ENCODE measurements around the gene SCMH1. TPM values are rescaled to one million over a fixed set of nuclear protein-coding genes. Genes with fewer than 3 reads are reported as not detected.

Gene SCMH1
- total and polyA plus RNA-seq, 11 donors, result 36.0 to 56.2 (median 43.0) TPM

- ATAC-seq, result no peak
- Histone ChIP-seq H3K27ac (no peak overlapping the region), H3K36me3 (no peaks in the 10 kb centered on the region), H3K4me3 (no peak overlapping the region), H3K27me3 (no peaks in the 10 kb centered on the region), H3K9me3 (no peaks in the 10 kb centered on the region), H3K4me1 (peaks cover 0 to 20% (median 8%) of the 10 kb centered on the region in 12 donors)
- intact Hi-C loops (cut with DNase I), result no loop called here
- no peak for DNase-seq
- WGBS, 4 donors, result 93 to 98% (median 97%) methylated on average over 3 of the region's 3 CpGs
- TF ChIP-seq POLR2A (IDR thresholded peaks at IDR 0.05) (no peak), CTCF (IDR thresholded peaks at IDR 0.05) (no peak)
Measured at GRCh38 chr1:41225495-41225894, 16.6 kb downstream of the SCMH1 start.

- ATAC-seq, result peak; percentile 36 to 70 (median 52)
- Histone ChIP-seq H3K9me3 (peaks cover 0 to 22% (median 5%) of the 10 kb centered on the region in 12 donors), H3K4me1 (peaks cover 0 to 20% (median 8%) of the 10 kb centered on the region in 12 donors), H3K36me3 (peaks cover 0 to 10% (median 0%) of the 10 kb centered on the region in 9 donors), H3K27ac (no peak overlapping the region), H3K4me3 (no peak overlapping the region), H3K27me3 (no peaks in the 10 kb centered on the region)
- TF ChIP-seq CTCF (IDR thresholded peaks at IDR 0.05) (no peak), POLR2A (IDR thresholded peaks at IDR 0.05) (no peak)
- intact Hi-C loops (cut with DNase I), result no loop called here
- WGBS, 4 donors, result 25 to 41% (median 40%) methylated on average over 2 of the region's 2 CpGs
- DNase-seq, result no peak
Measured at GRCh38 chr1:41222496-41222895, 19.6 kb downstream of the SCMH1 start.

GRCh38 chr1:41221995-41222394, 20.1 kb downstream of the SCMH1 start:
- H3K27ac ChIP-seq, result no peak overlapping the region

GRCh38 chr1:41218152-41218551, 24.0 kb downstream of the SCMH1 start:
- 94 to 100% (median 99%) methylated on average over 1 of the region's 1 CpG for WGBS, 4 donors
- intact Hi-C loops (cut with DNase I), result no loop called here
- Histone ChIP-seq H3K9me3 (peaks cover 0 to 33% (median 10%) of the 10 kb centered on the region in 12 donors), H3K36me3 (peaks cover 0 to 10% (median 0%) of the 10 kb centered on the region in 9 donors), H3K27ac (no peak overlapping the region), H3K4me3 (no peak overlapping the region), H3K27me3 (no peaks in the 10 kb centered on the region), H3K4me1 (peaks cover 0 to 21% (median 7%) of the 10 kb centered on the region in 12 donors)
- ATAC-seq (no peak), DNase-seq (no peak)
- no peak for TF ChIP-seq CTCF (IDR thresholded peaks at IDR 0.05)
- no peak for TF ChIP-seq POLR2A (IDR thresholded peaks at IDR 0.05)

More at GRCh38 chr1:41221995-41222394, 20.1 kb downstream of the SCMH1 start:
- no peak overlapping the region for H3K4me3 ChIP-seq
- no peaks in the 10 kb centered on the region for H3K27me3 ChIP-seq
- no peak for DNase-seq
- ATAC-seq, result no peak
- no peak for TF ChIP-seq CTCF (IDR thresholded peaks at IDR 0.05)
- no peak for TF ChIP-seq POLR2A (IDR thresholded peaks at IDR 0.05)
- H3K36me3 ChIP-seq, result peaks cover 0 to 10% (median 0%) of the 10 kb centered on the region in 9 donors
- peaks cover 0 to 21% (median 8%) of the 10 kb centered on the region in 12 donors for H3K4me1 ChIP-seq
- intact Hi-C loops (cut with DNase I), result no loop called here
- H3K9me3 ChIP-seq, result peaks cover 0 to 27% (median 8%) of the 10 kb centered on the region in 12 donors
